NT2/D1 (cell line): Measurements from ENCODE around the gene VPS8.
"Not testable (repeated sequence)": the region's sequence is repeated elsewhere in the genome, so short reads cannot be mapped to it uniquely, and the experiment has no call there.

Experiments used
- DNase-seq: peaks from one replicate; pipeline ENCODE4 v3.0.0-alpha.2; 2011; ENCODE audit warnings: low read depth, low spot score
- H3K27me3 ChIP-seq: 2 replicates; pipeline ENCODE4 v1.6.0; 2011; ENCODE audit warnings: mild to moderate bottlenecking; ENCODE audit not compliant: insufficient read length, insufficient read depth
- H3K36me3 ChIP-seq: 2 replicates; pipeline ENCODE4 v1.6.1; 2011; ENCODE audit warnings: mild to moderate bottlenecking, low read length, mixed read lengths; ENCODE audit not compliant: insufficient read depth, insufficient read length
- H3K4me1 ChIP-seq: 2 replicates; pipeline ENCODE4 v1.5.1; 2011; ENCODE audit not compliant: insufficient read depth, insufficient read length
- H3K4me3 ChIP-seq: 2 replicates; pipeline ENCODE4 v1.5.1; 2011; ENCODE audit warnings: low read depth; ENCODE audit not compliant: insufficient read length
- H3K9ac ChIP-seq: 2 replicates; pipeline ENCODE4 v1.6.0; 2011; ENCODE audit warnings: low read depth; ENCODE audit not compliant: insufficient read length
- H3K9me3 ChIP-seq: 2 replicates; pipeline ENCODE4 v1.5.1; 2011; ENCODE audit warnings: mild to moderate bottlenecking, low read length; ENCODE audit not compliant: insufficient read depth
- SUZ12 ChIP-seq: IDR thresholded peaks from 2 replicates; pipeline ENCODE4 v1.6.1; 2011; ENCODE audit not compliant: insufficient read length, insufficient read depth; ENCODE audit errors: extremely low read depth
- YY1 ChIP-seq: IDR thresholded peaks from 2 replicates; pipeline ENCODE4 v1.6.1; 2011; ENCODE audit not compliant: insufficient read length, insufficient read depth
- ZNF274 ChIP-seq: IDR thresholded peaks from 2 replicates; pipeline ENCODE4 v1.6.1; 2011; ENCODE audit warnings: mild to moderate bottlenecking, low read depth, low read length

VPS8 gene

DNA sequence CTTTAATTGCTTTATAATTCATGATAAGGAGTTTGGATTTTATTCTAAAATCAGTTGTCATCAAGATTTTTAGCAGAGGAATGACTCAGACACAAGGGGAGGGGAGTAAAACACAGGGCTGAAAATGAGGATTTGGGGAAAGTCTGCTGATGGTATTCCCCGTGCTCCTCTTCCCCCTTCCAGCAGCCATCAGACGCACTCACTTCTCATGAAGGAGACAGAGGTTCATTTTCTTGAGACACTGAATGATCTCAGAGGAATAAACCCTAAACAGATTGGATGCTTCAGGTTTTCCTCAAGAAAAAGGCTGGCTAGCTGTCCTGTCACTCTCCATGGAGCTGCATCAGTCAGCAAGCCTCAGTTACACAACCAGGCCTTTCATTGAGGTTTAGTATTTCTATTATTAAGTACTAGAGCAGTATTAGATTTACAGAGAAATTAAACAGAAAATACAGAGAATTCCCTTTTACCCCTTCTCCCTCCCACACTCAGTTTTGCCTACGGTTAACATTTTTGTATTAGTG is 174.5 kb downstream of the VPS8 start:
- Histone ChIP-seq H3K4me3 (no peak overlapping the region), H3K27me3 (no peaks in the 10 kb centered on the region), H3K9ac (no peak overlapping the region), H3K4me1 (no peaks in the 10 kb centered on the region), H3K36me3 (peaks cover 3% of the 10 kb centered on the region), H3K9me3 (no peaks in the 10 kb centered on the region)
- no peak for DNase-seq
- TF ChIP-seq ZNF274 (no peak), YY1 (no peak), SUZ12 (no peak)

DNA sequence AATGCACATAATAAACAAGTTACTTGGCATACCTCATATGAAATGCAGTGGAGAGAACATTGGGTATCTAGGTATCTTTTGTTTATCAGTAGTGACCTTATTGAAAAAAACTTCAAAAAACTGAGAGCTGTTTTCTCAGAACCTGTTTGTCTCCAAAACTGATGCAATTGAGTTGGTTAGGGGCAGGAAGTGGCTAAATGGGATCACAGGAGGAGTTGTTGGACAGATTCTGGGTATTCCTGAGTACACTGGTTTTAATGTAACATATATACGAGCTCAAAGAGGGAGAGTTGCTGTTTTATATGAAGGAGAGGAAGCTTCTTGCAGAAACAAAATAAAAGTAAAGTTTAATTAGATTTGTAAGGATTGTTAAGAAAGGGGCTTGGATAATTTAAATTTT is 181.4 kb downstream of the VPS8 start:
- TF ChIP-seq YY1 (no peak), ZNF274 (no peak), SUZ12 (no peak)
- Histone ChIP-seq H3K9me3 (no peaks in the 10 kb centered on the region), H3K27me3 (no peaks in the 10 kb centered on the region), H3K36me3 (peaks cover 19% of the 10 kb centered on the region), H3K9ac (no peak overlapping the region), H3K4me3 (no peak overlapping the region), H3K4me1 (no peaks in the 10 kb centered on the region)
- no peak for DNase-seq

DNA sequence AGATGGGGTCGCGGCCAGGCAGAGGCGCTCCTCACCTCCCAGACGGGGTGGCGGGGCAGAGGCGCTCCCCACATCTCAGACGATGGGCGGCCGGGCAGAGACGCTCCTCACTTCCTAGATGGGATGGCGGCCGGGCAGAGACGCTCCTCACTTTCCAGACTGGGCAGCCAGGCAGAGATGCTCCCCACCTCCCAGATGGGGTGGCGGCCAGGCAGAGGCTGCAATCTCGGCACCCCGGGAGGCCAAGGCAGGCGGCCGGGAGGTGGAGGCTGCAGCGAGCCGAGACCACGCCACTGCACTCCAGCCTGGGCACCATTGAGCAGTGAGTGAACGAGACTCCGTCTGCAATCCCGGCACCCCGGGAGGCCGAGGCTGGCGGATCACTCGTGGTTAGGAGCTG is 191.9 kb downstream of the VPS8 start:
- H3K36me3 ChIP-seq, H3K9ac ChIP-seq, H3K9me3 ChIP-seq: not testable (repeated sequence)

GRCh38 chr3:185009650-185010049 is 197.7 kb downstream of the VPS8 start:
- Histone ChIP-seq H3K9me3 (peaks cover 10% of the 10 kb centered on the region), H3K36me3 (no peaks in the 10 kb centered on the region), H3K9ac (no peak overlapping the region), H3K27me3 (no peaks in the 10 kb centered on the region), H3K4me1 (no peaks in the 10 kb centered on the region), H3K4me3 (no peak overlapping the region)
- no peak for DNase-seq
- TF ChIP-seq ZNF274 = no peak

More for the DNA sequence above, 191.9 kb downstream of the VPS8 start:
- not testable (repeated sequence) for H3K27me3 ChIP-seq, H3K4me3 ChIP-seq, H3K4me1 ChIP-seq, DNase-seq

DNA sequence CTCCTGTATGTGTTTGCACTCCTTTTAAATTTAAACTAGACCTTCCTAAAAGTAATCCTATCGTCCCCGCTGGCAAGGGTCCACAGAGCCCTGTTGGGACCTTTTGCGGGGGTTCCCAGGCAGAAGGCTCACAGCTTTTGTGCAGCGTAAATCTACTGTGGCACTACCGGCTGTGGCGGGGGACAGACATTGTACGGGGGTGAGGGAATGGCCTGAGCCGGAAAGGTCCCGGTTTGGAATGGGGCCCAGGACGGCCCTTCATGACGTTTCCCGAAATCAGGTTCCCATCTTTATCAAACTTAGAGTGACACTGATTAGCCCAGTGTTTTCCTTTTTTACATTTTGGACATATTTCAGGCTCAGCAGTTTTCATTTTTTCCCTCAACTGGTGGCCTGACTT is 205.6 kb downstream of the VPS8 start:
- H3K9me3 ChIP-seq = peaks cover 18% of the 10 kb centered on the region
- not testable (repeated sequence) for H3K9ac ChIP-seq, H3K4me1 ChIP-seq, H3K27me3 ChIP-seq, H3K36me3 ChIP-seq, H3K4me3 ChIP-seq, DNase-seq

DNA sequence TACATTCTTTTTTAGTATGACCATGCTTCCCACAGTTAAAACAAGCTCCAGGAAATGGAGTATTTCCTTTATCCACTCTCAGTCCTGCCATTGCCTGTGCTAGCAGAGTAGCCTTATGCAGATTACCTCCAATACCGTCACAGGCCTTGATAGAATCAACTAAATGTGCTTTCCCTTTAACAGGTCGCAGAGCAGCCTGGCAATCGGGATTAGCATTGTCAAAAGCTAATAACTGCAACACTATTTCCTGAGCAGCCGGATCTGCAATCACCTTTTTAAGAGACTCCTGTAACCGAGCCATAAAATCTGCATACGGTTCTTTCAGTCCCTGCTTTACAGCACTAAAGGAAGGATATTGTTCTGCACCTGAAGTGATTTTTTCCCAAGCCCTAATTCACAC is 206.0 kb downstream of the VPS8 start:
- not testable (repeated sequence) for H3K9ac ChIP-seq, H3K4me3 ChIP-seq, H3K27me3 ChIP-seq, H3K4me1 ChIP-seq, H3K36me3 ChIP-seq, DNase-seq
- H3K9me3 ChIP-seq = peaks cover 18% of the 10 kb centered on the region

- Histone ChIP-seq H3K4me3 (no peak overlapping the region), H3K4me1 (peaks cover 2% of the 10 kb centered on the region), H3K36me3 (no peaks in the 10 kb centered on the region), H3K9me3 (peaks cover 18% of the 10 kb centered on the region), H3K27me3 (no peaks in the 10 kb centered on the region), H3K9ac (no peak overlapping the region)
- no peak for DNase-seq
- TF ChIP-seq SUZ12 = no peak
- TF ChIP-seq YY1 = no peak
- no peak for TF ChIP-seq ZNF274
Observed at GRCh38 chr3:185021256-185021655, 209.3 kb downstream of the VPS8 start.

GRCh38 chr3:185024406-185024805 is 212.4 kb downstream of the VPS8 start:
- Histone ChIP-seq H3K4me3 (no peak overlapping the region), H3K36me3 (peaks cover 9% of the 10 kb centered on the region), H3K4me1 (no peaks in the 10 kb centered on the region), H3K9me3 (peaks cover 6% of the 10 kb centered on the region), H3K9ac (no peak overlapping the region), H3K27me3 (no peaks in the 10 kb centered on the region)
- no peak for TF ChIP-seq SUZ12
- DNase-seq = no peak
